Fibroblast of lung (primary cell): ENCODE measurements around the gene DNM3. TPM values are rescaled to one million over a fixed set of nuclear protein-coding genes. Genes with fewer than 3 reads are reported as not detected.

Source experiments
- DNase-seq, 2 donors: peaks; one replicate each; pipeline versions ENCODE4 v3.0.0 to v3.0.0-alpha.2; 2010; ENCODE audit warnings: low read depth in 2 of 2
- H2AFZ ChIP-seq: 2 replicates; pipeline ENCODE4 v1.5.1; 2012; ENCODE audit warnings: low read length, control low read depth, inconsistent platforms
- H3K27ac ChIP-seq: 2 replicates; pipeline ENCODE4 v1.5.1; 2011; ENCODE audit warnings: low read length, control low read depth; ENCODE audit not compliant: insufficient read depth
- H3K27me3 ChIP-seq: 2 replicates; pipeline ENCODE4 v1.5.1; 2011; ENCODE audit warnings: mild to moderate bottlenecking, low read length; ENCODE audit not compliant: control insufficient read depth, insufficient read depth
- H3K36me3 ChIP-seq: 2 replicates; pipeline ENCODE4 v1.5.1; 2011; ENCODE audit warnings: low read length; ENCODE audit not compliant: control insufficient read depth, insufficient read depth
- H3K4me1 ChIP-seq: 2 replicates; pipeline ENCODE4 v1.5.1; 2011; ENCODE audit warnings: low read length; ENCODE audit not compliant: control insufficient read depth, insufficient read depth; ENCODE audit errors: extremely low read depth
- H3K4me2 ChIP-seq: 2 replicates; pipeline ENCODE4 v1.5.1; 2011; ENCODE audit warnings: low read length, control low read depth; ENCODE audit not compliant: insufficient read depth; ENCODE audit errors: extremely low read depth
- H3K4me3 ChIP-seq, 4 experiments: fragments of 200-600 bp in 1 of 4; sonication (generic) in 1 of 4; replicated peaks in 1 of 4; 2 replicates each; pipeline ENCODE4 v1.5.1; 2011 to 2016; ENCODE audit warnings: low read length in 4 of 4, low read depth in 3 of 4, mild to moderate bottlenecking in 3 of 4, control low read depth in 2 of 4, inconsistent platforms in 1 of 4, mixed read lengths in 1 of 4; ENCODE audit not compliant: insufficient read depth in 1 of 4; ENCODE audit errors: control extremely low read depth in 1 of 4
- H3K79me2 ChIP-seq: 2 replicates; pipeline ENCODE4 v1.5.1; 2012; ENCODE audit warnings: mild to moderate bottlenecking, low read length, inconsistent platforms; ENCODE audit not compliant: control insufficient read depth, insufficient read depth
- H3K9ac ChIP-seq: 2 replicates; pipeline ENCODE4 v1.5.1; 2011; ENCODE audit warnings: mild to moderate bottlenecking, low read length, control low read depth; ENCODE audit not compliant: insufficient read depth
- H3K9me3 ChIP-seq: 2 replicates; pipeline ENCODE4 v1.5.1; 2012; ENCODE audit warnings: low read depth, low read length; ENCODE audit not compliant: control insufficient read depth, insufficient read depth
- H4K20me1 ChIP-seq: 2 replicates; pipeline ENCODE4 v1.5.1; 2011; ENCODE audit warnings: low read length; ENCODE audit not compliant: control insufficient read depth, insufficient read depth; ENCODE audit errors: extremely low read depth
- EZH2 ChIP-seq: IDR thresholded peaks from 2 replicates; pipeline ENCODE4 v1.5.1; 2012; ENCODE audit warnings: low read length, control low read depth, mild to moderate bottlenecking; ENCODE audit errors: missing control alignments
- polyA plus RNA-seq, 2 donors: library from polyadenylated mRNA; depleted of rRNA in 1 of 2; stranded (reverse) in 1 of 2; unstranded in 1 of 2; fragments of >200 nt; gene quantifications; 2 replicates each; pipeline ENCODE4 v1.2.1, GENCODE V29; 2011 to 2012; ENCODE audit warnings: missing spikeins in 1 of 2
- total RNA-seq: library from RNA; depleted of rRNA; stranded (reverse); fragments of >200 nt; gene quantifications from 2 replicates; pipeline ENCODE4 v1.2.1, GENCODE V29; 2014
- TF ChIP-seq, protein P1 (sequence below), 2 donors: IDR thresholded peaks in 1 of 2; conservative IDR thresholded peaks in 1 of 2; 1 replicate in 1 of 2; 2 replicates in 1 of 2; pipeline ENCODE4 v1.5.1; 2011 to 2012; ENCODE audit warnings: low read length in 2 of 2, control low read depth in 1 of 2, inconsistent platforms in 1 of 2, low read depth in 1 of 2, mild to moderate bottlenecking in 1 of 2

Gene DNM3
- total and polyA plus RNA-seq, 2 donors (not counting 1 experiment from before 2014, with no cell fraction given): 1.6 to 3.6 TPM

DNA sequence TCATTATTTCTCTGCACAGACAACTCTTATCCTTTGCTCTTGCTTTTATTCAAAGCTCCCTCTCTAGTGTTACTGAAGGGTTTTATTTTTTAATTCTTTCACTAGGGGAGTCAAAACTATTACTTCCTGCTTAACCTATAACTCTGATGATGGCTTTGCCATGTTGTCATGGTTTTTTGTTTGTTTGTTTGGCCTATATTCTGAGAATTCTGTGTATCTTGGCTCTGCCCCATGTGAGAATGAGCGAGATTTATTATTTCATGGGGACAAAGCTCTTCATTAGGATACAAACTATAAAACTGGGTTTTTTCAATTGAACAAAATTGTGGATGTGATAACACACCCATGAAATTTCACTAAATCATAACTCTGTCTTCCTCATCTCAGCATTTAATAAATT, 388.6 kb downstream of the DNM3 start:
- no peak for DNase-seq
- no peak overlapping the region for H3K4me3 ChIP-seq
- H2AFZ ChIP-seq: no peak overlapping the region
- H3K9ac ChIP-seq: no peak overlapping the region
- H3K4me2 ChIP-seq: no peak overlapping the region
- no peaks in the 10 kb centered on the region for H4K20me1 ChIP-seq
- no peaks in the 10 kb centered on the region for H3K36me3 ChIP-seq
- no peaks in the 10 kb centered on the region for H3K27me3 ChIP-seq
- H3K4me1 ChIP-seq: no peaks in the 10 kb centered on the region
- no peaks in the 10 kb centered on the region for H3K79me2 ChIP-seq
- TF ChIP-seq EZH2: no peak
- TF ChIP-seq, protein P1, sequence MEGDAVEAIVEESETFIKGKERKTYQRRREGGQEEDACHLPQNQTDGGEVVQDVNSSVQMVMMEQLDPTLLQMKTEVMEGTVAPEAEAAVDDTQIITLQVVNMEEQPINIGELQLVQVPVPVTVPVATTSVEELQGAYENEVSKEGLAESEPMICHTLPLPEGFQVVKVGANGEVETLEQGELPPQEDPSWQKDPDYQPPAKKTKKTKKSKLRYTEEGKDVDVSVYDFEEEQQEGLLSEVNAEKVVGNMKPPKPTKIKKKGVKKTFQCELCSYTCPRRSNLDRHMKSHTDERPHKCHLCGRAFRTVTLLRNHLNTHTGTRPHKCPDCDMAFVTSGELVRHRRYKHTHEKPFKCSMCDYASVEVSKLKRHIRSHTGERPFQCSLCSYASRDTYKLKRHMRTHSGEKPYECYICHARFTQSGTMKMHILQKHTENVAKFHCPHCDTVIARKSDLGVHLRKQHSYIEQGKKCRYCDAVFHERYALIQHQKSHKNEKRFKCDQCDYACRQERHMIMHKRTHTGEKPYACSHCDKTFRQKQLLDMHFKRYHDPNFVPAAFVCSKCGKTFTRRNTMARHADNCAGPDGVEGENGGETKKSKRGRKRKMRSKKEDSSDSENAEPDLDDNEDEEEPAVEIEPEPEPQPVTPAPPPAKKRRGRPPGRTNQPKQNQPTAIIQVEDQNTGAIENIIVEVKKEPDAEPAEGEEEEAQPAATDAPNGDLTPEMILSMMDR (conservative IDR thresholded peaks at IDR 0.05 in 1 of 2, IDR thresholded peaks at IDR 0.05 in 1 of 2; ENCODE audit: low read depth in 1 of 2, low read length in 2 of 2): no peak
- H3K9me3 ChIP-seq: no peaks in the 10 kb centered on the region
- no peak overlapping the region for H3K27ac ChIP-seq

DNA sequence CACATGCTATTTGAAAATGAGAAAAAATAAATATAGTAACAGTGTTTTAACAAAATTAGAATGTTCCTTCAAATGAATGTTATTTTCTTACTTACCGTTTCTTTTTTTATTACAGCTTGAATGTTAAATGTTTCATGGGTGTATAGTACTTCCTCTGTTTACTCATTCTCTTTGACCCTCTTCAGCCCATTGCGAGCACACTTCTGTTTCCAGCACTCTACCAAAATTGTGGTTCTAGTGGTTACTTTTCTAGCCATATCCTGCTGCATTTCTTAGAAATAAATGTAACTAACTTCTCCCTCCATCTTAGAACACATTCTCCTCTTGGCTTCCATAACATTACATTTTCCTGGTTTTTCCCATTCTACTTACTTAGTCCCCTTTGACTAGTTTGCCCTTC, 389.2 kb downstream of the DNM3 start:
- no peaks in the 10 kb centered on the region for H3K36me3 ChIP-seq
- no peak overlapping the region for H3K4me3 ChIP-seq
- no peaks in the 10 kb centered on the region for H3K4me1 ChIP-seq
- no peaks in the 10 kb centered on the region for H4K20me1 ChIP-seq
- TF ChIP-seq, protein P1 (conservative IDR thresholded peaks at IDR 0.05 in 1 of 2, IDR thresholded peaks at IDR 0.05 in 1 of 2; ENCODE audit: low read depth in 1 of 2, low read length in 2 of 2): no peak
- TF ChIP-seq EZH2: no peak
- no peaks in the 10 kb centered on the region for H3K79me2 ChIP-seq
- H2AFZ ChIP-seq: no peak overlapping the region
- H3K4me2 ChIP-seq: no peak overlapping the region
- H3K9me3 ChIP-seq: no peaks in the 10 kb centered on the region
- no peak for DNase-seq
- no peaks in the 10 kb centered on the region for H3K27me3 ChIP-seq
- no peak overlapping the region for H3K9ac ChIP-seq
- H3K27ac ChIP-seq: no peak overlapping the region

DNA sequence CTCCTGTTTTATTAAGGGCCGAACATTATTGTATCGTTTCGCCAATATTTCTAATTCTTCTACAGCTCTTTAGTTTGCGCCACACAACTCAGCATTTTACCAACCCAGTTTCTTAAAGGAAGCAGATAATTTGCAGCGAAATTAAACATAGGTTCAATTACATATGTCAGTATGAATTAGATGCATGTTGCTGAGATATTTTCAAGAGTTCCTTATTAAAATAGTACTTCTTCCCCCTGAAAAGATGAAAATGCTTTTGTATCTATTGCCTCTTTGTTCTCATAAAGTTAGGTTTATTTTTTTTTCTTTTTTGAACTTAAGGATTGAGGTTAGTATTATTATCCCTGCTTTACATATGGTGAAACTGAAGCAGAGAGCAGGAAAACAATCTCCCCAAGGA, 395.7 kb downstream of the DNM3 start:
- Histone ChIP-seq H4K20me1 (no peaks in the 10 kb centered on the region), H3K4me1 (no peaks in the 10 kb centered on the region), H2AFZ (no peak overlapping the region), H3K9me3 (no peaks in the 10 kb centered on the region), H3K27ac (no peak overlapping the region), H3K9ac (no peak overlapping the region), H3K27me3 (no peaks in the 10 kb centered on the region), H3K79me2 (no peaks in the 10 kb centered on the region), H3K4me2 (no peak overlapping the region), H3K4me3 (no peak overlapping the region), H3K36me3 (no peaks in the 10 kb centered on the region)
- TF ChIP-seq, protein P1 (conservative IDR thresholded peaks at IDR 0.05 in 1 of 2, IDR thresholded peaks at IDR 0.05 in 1 of 2; ENCODE audit: low read depth in 1 of 2, low read length in 2 of 2): no peak
- no peak for TF ChIP-seq EZH2
- DNase-seq: no peak
